Endothelial cell of umbilical vein (primary cell): Measurements from ENCODE around the gene AFP. TPM values are rescaled to one million over a fixed set of nuclear protein-coding genes. Genes with fewer than 3 reads are reported as not detected.

ENCODE experiments used
- BruUV-seq: library from RNA; stranded (reverse); fragments of 400-500 nt; replicated peaks from 2 replicates; lab custom pipeline; 2021; lab: Mats Ljungman, UMichigan
- CTCF ChIA-PET: fragments of 300-600, 350-600 bp; sonication (Branson Sonifier 250); formaldehyde crosslinking; loops from one replicate; lab custom pipeline; 2021; ENCODE audit warnings: antibody characterized with exemption, inconsistent platforms; lab: Charles Lee
- POLR2A ChIA-PET: fragments of 300-600, 350-600 bp; sonication (Branson Sonifier 250); formaldehyde crosslinking; loops from one replicate; lab custom pipeline; 2021; ENCODE audit warnings: antibody characterized with exemption, inconsistent platforms; lab: Charles Lee
- DNase-seq: peaks from one replicate; pipeline ENCODE4 v3.0.0-alpha.2; 2011; ENCODE audit warnings: low read depth, low spot score
- FAIRE-seq: peaks from 2 replicates; lab custom pipeline; 2011; peaks lifted over from hg19 to GRCh38; lab: Jason Lieb, UNC
- H2AFZ ChIP-seq: 2 replicates; pipeline ENCODE4 v1.6.0; 2012; ENCODE audit warnings: low read depth, low read length, control low read depth, inconsistent platforms
- H3K27ac ChIP-seq: 2 replicates; pipeline ENCODE4 v1.5.1; 2011; ENCODE audit warnings: low read depth, mild to moderate bottlenecking, control low read depth, low read length, moderate library complexity; ENCODE audit not compliant: insufficient read depth
- H3K27me3 ChIP-seq, 2 experiments: 2 replicates each; pipeline versions ENCODE4 v1.6.0 to v1.6.1; 2011; ENCODE audit warnings: low read length in 2 of 2, mixed read lengths in 1 of 2; ENCODE audit not compliant: control insufficient read depth in 2 of 2, insufficient read depth in 2 of 2
- H3K36me3 ChIP-seq, 2 experiments: 2 replicates in 1 of 2; 3 replicates in 1 of 2; pipeline ENCODE4 v1.5.1; 2011; ENCODE audit warnings: low read length in 2 of 2, mild to moderate bottlenecking in 1 of 2, moderate library complexity in 1 of 2; ENCODE audit not compliant: control insufficient read depth in 2 of 2, insufficient read depth in 2 of 2; ENCODE audit errors: extremely low read depth in 1 of 2
- H3K4me1 ChIP-seq: 3 replicates; pipeline ENCODE4 v1.5.1; 2011; ENCODE audit warnings: mild to moderate bottlenecking, low read length; ENCODE audit not compliant: control insufficient read depth, insufficient read depth; ENCODE audit errors: extremely low read depth
- H3K4me2 ChIP-seq: 2 replicates; pipeline ENCODE4 v1.6.1; 2011; ENCODE audit warnings: low read length, control low read depth, mixed read lengths; ENCODE audit not compliant: insufficient read depth
- H3K4me3 ChIP-seq, 3 experiments: fragments of 200-600 bp in 1 of 3; sonication (generic), shearing (Covaris generic) in 1 of 3; replicated peaks in 1 of 3; 2 replicates each; pipeline ENCODE4 v1.5.1; 2011 to 2016; ENCODE audit warnings: control low read depth in 3 of 3, low read length in 3 of 3, mild to moderate bottlenecking in 2 of 3, inconsistent platforms in 1 of 3, low read depth in 1 of 3, moderate library complexity in 1 of 3; ENCODE audit not compliant: insufficient read depth in 1 of 3
- H3K79me2 ChIP-seq: 2 replicates; pipeline ENCODE4 v1.6.0; 2012; ENCODE audit warnings: low read length, inconsistent platforms; ENCODE audit not compliant: control insufficient read depth, insufficient read depth
- H3K9ac ChIP-seq: replicated peaks from 2 replicates; pipeline ENCODE3; 2011; ENCODE audit warnings: low read length, control low read depth; ENCODE audit not compliant: insufficient read depth; ENCODE audit errors: extremely low read depth
- H3K9me1 ChIP-seq: replicated peaks from 3 replicates; pipeline ENCODE4 v1.6.0; 2011; ENCODE audit warnings: mild to moderate bottlenecking, low read length; ENCODE audit not compliant: control insufficient read depth, insufficient read depth; ENCODE audit errors: extremely low read depth
- H3K9me3 ChIP-seq: replicated peaks from 2 replicates; pipeline ENCODE4 v1.5.1; 2012; ENCODE audit warnings: low read length, inconsistent platforms; ENCODE audit not compliant: control insufficient read depth, insufficient read depth
- H4K20me1 ChIP-seq: replicated peaks from 2 replicates; pipeline ENCODE3; 2011; ENCODE audit warnings: mild to moderate bottlenecking, low read length; ENCODE audit not compliant: control insufficient read depth, insufficient read depth; ENCODE audit errors: extremely low read depth
- GATA2 ChIP-seq: IDR thresholded peaks from 2 replicates; pipeline ENCODE4 v1.7.0; 2011; ENCODE audit warnings: low read depth, mild to moderate bottlenecking, moderate library complexity, mixed read lengths, low read length; ENCODE audit not compliant: insufficient read length, insufficient read depth
- MYC ChIP-seq: IDR thresholded peaks from one replicate; pipeline ENCODE4 v1.6.1; 2011; ENCODE audit warnings: mild to moderate bottlenecking, low read depth, low read length
- POLR2A ChIP-seq: IDR thresholded peaks from 2 replicates; pipeline ENCODE4 v1.6.1; 2012; ENCODE audit warnings: low read depth, mild to moderate bottlenecking, control low read depth, low read length
- POLR2AphosphoS5 ChIP-seq: IDR thresholded peaks from 2 replicates; pipeline ENCODE4 v1.6.1; 2012; ENCODE audit warnings: low read depth, mild to moderate bottlenecking, control low read depth, low read length, moderate library complexity; ENCODE audit not compliant: insufficient read depth
- dilution Hi-C: fragments of 300-500 bp; cut with MboI; formaldehyde crosslinking; loops from one replicate; pipeline ENCODE4 v1.15.0; 2019; ENCODE audit warnings: low sequenced_read_pairs; ENCODE audit not compliant: extremely low pct_ligation_motif_present
- intact Hi-C: fragments of 100-400 bp; cut with micrococcal nuclease; formaldehyde crosslinking; loops from one replicate; pipeline ENCODE4 v1.10.0; 2022
- polyA plus RNA-seq, 4 experiments: library from polyadenylated mRNA; depleted of rRNA in 3 of 4; stranded (reverse) in 3 of 4; unstranded in 1 of 4; fragments of >200 nt; gene quantifications; 2 replicates each; pipeline versions ENCODE4 v1.2.1 to v1.2.3, GENCODE V29; 2011 to 2012; ENCODE audit warnings: missing spikeins in 1 of 4
- total RNA-seq: library from RNA; stranded (reverse); gene quantifications from 2 replicates; pipeline ENCODE4 v1.2.3, GENCODE V29; 2021
- TF ChIP-seq, protein P1 (sequence below): IDR thresholded peaks from 2 replicates; pipeline ENCODE4 v1.6.1; 2011; ENCODE audit not compliant: insufficient read depth, insufficient read length
- TF ChIP-seq, protein P2 (sequence below), 2 donors: IDR thresholded peaks; 1 replicate in 1 of 2; 2 replicates in 1 of 2; pipeline ENCODE4 v1.5.1; 2011; ENCODE audit warnings: low read length in 2 of 2, mild to moderate bottlenecking in 2 of 2, moderate library complexity in 2 of 2, control low read depth in 1 of 2, inconsistent platforms in 1 of 2, low read depth in 1 of 2; ENCODE audit not compliant: insufficient read depth in 1 of 2; ENCODE audit errors: extremely low read depth in 1 of 2

AFP gene
- total and polyA plus RNA-seq, 2 donors (not counting 3 experiments of a cell fraction or from before 2014, with no cell fraction given): not detected

DNA sequence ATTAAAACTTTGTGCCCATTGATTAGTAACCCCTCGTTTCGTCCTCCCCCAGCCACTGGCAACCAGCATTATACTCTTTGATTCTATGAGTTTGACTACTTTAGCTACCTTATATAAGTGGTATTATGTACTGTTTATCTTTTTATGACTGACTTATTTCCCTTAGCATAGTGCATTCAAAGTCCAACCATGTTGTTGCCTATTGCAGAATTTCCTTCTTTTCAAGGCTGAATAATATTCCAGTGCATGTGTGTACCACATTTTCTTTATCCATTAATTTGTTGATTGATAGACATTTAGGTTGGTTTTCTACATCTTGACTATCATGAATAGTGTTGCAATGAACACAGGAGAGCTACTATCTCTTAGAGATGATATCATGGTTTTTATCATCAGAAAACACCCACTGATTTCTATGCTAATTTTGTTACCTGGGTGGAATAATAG lies 28.8 kb upstream of the AFP start:
- H3K4me3 ChIP-seq: no peak overlapping the region
- no peak overlapping the region for H2AFZ ChIP-seq
- H3K4me1 ChIP-seq: no peaks in the 10 kb centered on the region
- no peaks in the 10 kb centered on the region for H3K36me3 ChIP-seq
- dilution Hi-C loops: no loop called here
- FAIRE-seq: no peak
- no peaks in the 10 kb centered on the region for H3K79me2 ChIP-seq
- intact Hi-C loops: no loop called here
- no peak overlapping the region for H3K4me2 ChIP-seq
- H3K27me3 ChIP-seq: peaks cover 0 to 6% of the 10 kb centered on the region in 2 experiments
- H3K9me1 ChIP-seq: no peaks in the 10 kb centered on the region
- no peaks in the 10 kb centered on the region for H4K20me1 ChIP-seq
- H3K9me3 ChIP-seq: no peaks in the 10 kb centered on the region
- H3K9ac ChIP-seq: no peak overlapping the region
- TF ChIP-seq, protein P1, sequence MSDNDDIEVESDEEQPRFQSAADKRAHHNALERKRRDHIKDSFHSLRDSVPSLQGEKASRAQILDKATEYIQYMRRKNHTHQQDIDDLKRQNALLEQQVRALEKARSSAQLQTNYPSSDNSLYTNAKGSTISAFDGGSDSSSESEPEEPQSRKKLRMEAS: no peak
- TF ChIP-seq MYC (no peak), POLR2AphosphoS5 (no peak), POLR2A (no peak), GATA2 (no peak)
- TF ChIP-seq, protein P2, sequence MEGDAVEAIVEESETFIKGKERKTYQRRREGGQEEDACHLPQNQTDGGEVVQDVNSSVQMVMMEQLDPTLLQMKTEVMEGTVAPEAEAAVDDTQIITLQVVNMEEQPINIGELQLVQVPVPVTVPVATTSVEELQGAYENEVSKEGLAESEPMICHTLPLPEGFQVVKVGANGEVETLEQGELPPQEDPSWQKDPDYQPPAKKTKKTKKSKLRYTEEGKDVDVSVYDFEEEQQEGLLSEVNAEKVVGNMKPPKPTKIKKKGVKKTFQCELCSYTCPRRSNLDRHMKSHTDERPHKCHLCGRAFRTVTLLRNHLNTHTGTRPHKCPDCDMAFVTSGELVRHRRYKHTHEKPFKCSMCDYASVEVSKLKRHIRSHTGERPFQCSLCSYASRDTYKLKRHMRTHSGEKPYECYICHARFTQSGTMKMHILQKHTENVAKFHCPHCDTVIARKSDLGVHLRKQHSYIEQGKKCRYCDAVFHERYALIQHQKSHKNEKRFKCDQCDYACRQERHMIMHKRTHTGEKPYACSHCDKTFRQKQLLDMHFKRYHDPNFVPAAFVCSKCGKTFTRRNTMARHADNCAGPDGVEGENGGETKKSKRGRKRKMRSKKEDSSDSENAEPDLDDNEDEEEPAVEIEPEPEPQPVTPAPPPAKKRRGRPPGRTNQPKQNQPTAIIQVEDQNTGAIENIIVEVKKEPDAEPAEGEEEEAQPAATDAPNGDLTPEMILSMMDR (IDR thresholded peaks at IDR 0.05; ENCODE audit: extremely low read depth in 1 of 2, insufficient read depth in 1 of 2, low read depth in 1 of 2, low read length in 2 of 2): no peak
- DNase-seq: no peak
- no peak overlapping the region for H3K27ac ChIP-seq
- CTCF ChIA-PET: interaction anchor here (1.4 kb wide), 1 partner anchor 39 kb away, joined by 3 read pairs; no protein-coding TSS in a partner anchor
- POLR2A ChIA-PET: no interaction called here
- BruUV-seq: no TSS peak
